NCI-H2227 (cell line): Measurements from ENCODE around the gene LRRC41.
"Not testable (repeated sequence)": the region's sequence is repeated elsewhere in the genome, so short reads cannot be mapped to it uniquely, and the experiment has no call there.

Source experiments
- DNase-seq: peaks from one replicate; lab custom pipeline; 2025; ENCODE audit not compliant: unreplicated experiment; lab: John Stamatoyannopoulos, UW

LRRC41 gene

GRCh38 chr1:46285730-46286477 lies 17.5 kb downstream of the LRRC41 start:
- DNase-seq: no peak

GRCh38 chr1:46284597-46285564 lies 18.5 kb downstream of the LRRC41 start:
- DNase-seq: no peak

- DNase-seq: no peak
Measured at GRCh38 chr1:46284058-46284457, 19.4 kb downstream of the LRRC41 start.

DNA sequence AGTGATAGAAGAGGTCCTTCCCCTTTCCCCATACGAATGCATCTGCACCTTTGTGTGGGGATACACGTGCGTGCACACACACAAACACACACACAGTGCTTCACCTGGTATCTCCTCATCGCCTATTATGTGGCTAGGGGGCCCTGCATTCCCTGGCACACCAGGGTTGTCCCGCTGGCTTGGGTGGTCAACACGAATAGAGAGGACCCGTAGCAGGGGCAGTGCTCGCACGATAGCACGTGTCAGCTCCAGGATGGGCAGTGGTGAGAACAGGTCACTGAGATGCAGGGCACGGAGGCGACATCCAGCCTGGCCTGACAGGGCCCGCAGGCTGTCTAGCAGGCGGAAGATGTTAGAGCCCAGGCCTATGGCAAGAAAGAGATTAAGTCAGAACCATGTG lies 22.4 kb downstream of the LRRC41 start:
- DNase-seq: no peak

DNA sequence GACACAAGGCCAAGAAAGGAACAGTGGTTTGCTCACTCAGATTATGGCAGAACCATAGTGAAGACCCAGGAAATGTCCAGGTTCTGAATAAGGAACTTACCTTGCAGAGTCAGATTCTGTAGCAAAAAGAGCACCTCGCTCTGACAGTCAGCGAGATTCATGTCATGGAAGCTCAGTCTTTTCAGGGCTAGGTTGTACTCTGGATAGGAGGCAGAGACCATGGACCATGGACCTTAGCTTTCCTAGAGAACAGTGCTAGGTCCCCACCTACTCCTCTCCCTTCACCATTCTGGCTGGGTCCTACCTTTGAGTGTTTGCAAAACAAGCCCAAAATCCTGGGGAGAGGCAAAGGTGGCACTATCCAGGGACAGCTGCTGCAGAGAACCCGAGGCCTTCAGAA lies 23.3 kb downstream of the LRRC41 start:
- DNase-seq: no peak

DNA sequence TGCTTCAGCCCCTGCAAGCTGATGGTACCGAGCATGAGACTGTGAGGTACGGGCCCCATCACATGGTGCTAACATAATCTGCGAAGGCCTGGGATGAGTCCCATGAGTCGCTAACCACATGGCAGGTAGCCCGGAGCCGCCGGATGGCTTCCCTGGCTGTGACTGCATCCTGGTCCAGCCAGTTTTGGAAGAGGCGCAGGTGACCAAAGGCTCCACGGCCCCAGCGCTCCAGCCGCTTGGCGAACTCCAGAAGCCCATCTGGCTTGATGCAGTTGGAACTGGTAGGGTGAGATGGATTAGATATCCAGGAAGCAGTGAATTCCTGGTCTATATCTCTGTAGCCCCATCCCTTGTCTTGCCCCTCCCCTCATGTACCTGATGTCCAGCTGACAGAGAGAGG lies 24.6 kb downstream of the LRRC41 start:
- DNase-seq: no peak

GRCh38 chr1:46277658-46278373 lies 25.6 kb downstream of the LRRC41 start:
- no peak for DNase-seq

- no peak for DNase-seq
Measured at GRCh38 chr1:46275030-46275337, 28.4 kb downstream of the LRRC41 start.

DNA sequence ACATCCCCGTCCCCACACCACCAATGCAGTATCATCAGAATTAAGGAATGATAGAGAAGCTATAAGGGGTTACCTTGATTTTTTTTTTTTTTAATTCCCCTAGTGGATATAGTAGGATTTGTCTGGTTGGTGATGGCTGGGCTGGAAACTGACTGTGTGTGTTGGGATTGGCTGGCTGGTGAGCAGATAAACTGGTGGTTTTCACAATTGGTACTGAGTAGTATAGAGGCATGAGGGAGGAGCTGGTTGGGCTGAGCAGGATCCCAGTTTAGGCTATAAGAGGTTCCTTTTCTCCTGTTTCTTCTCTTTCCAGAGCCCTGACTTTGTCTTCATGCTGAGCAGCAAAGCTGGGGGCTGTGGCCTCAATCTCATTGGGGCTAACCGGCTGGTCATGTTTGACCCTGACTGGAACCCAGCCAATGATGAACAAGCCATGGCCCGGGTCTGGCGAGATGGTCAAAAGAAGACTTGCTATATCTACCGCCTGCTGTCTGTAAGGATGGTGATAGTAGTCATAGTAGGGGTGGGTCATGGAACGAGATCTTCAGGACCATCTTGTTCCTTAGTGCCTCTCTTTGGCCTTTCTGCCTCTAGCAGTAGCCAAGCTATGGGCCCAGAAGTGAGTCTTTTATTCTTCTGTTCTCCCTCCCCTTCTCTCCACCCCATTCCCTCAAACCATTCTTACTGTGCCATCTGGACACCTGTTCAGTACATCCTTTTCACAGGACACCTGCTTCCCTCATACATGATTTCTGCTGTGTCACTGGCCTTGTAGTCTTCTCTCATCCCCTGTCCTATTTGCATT lies 29.0 kb downstream of the LRRC41 start:
- DNase-seq: no peak

GRCh38 chr1:46268578-46268977 lies 34.8 kb downstream of the LRRC41 start:
- DNase-seq: no peak

GRCh38 chr1:46263146-46263545 lies 40.3 kb downstream of the LRRC41 start:
- DNase-seq: no peak

- DNase-seq: no peak
Measured at GRCh38 chr1:46262508-46262907, 40.9 kb downstream of the LRRC41 start.

- DNase-seq: no peak
Measured at GRCh38 chr1:46256523-46256922, 46.9 kb downstream of the LRRC41 start.

GRCh38 chr1:46254668-46255067 lies 48.7 kb downstream of the LRRC41 start:
- DNase-seq: no peak

DNA sequence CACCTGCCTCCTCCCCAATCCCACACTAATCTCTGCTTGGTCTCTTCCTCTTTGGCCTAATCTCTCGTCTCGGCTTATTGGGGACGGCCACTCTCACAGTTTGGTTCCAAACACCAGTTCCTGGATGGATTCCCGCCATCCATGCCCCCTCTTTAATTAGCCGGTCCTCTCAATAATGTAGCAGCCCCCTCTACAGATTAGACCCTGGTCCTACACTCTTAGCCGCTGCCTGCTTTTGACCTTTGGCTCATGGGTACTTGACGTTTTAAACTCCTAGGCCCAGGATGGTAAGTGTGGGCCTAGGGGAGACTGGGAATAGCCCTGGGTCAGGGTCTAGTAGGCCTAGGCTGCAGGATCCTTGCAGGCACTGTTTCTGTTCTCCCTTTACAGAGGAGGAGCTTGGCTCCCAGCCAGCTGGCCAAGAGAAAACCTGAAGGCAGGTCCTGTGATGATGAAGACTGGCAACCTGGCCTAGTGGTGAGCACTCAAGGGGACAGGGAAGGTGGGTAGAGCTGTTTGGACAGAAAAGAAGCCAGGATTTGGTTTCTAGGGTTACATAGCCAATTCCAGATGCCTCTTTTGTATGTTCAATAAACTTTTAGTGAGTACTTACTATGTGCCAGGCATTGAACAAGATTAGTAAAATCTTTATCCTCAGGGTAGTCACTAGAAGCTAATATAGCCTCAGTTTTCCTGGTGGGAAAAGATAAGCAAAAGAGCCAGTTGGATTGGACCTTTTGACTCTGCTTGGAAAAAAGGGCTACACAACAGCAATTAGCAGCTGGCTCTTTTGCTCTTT lies 55.1 kb downstream of the LRRC41 start:
- DNase-seq: peak; percentile 67

GRCh38 chr1:46247436-46248121 lies 55.8 kb downstream of the LRRC41 start, which contains the start of gene RAD54L:
Gene RAD54L, plus strand, starts transcription at chr1:46247763. Its CDS starts 643 bp downstream, at chr1:46248406.
- DNase-seq: peak; percentile 99

- peak; percentile 85 for DNase-seq
Measured at GRCh38 chr1:46246548-46247435, 56.6 kb downstream of the LRRC41 start.

- DNase-seq: not testable (repeated sequence)
Measured at GRCh38 chr1:46246136-46246535, 57.3 kb downstream of the LRRC41 start.
